ENCODE results near the gene ELMO1.

Gene ELMO1

GRCh38 chr7:37068902-37069301, 379.8 kb downstream of the ELMO1 start:
- DNase-seq: peak; percentile 42
- Histone ChIP-seq H3K4ac (ENCODE audit: low read depth, low read length) (no peak overlapping the region), H3K79me1 (ENCODE audit: low read length) (no peaks in the 10 kb centered on the region), H3K4me2 (ENCODE audit: low read length) (no peak overlapping the region), H3K27me3 (ENCODE audit: insufficient read depth, low read length, poor library complexity) (no peaks in the 10 kb centered on the region), H3K4me1 (ENCODE audit: control insufficient read depth, low read depth, low read length) (no peaks in the 10 kb centered on the region), H3K36me3 (ENCODE audit: control insufficient read depth, insufficient read depth, low read length) (no peaks in the 10 kb centered on the region), H2BK15ac (replicated peaks; ENCODE audit: low read depth) (no peak overlapping the region), H4K8ac (ENCODE audit: low read depth, low read length) (no peak overlapping the region), H4K5ac (ENCODE audit: low read length) (no peak overlapping the region), H2AK5ac (ENCODE audit: low read length) (no peak overlapping the region), H3K18ac (ENCODE audit: low read length) (no peak overlapping the region), H3K4me3 (ENCODE audit: low read length) (no peak overlapping the region), H2BK120ac (ENCODE audit: low read depth, low read length) (no peak overlapping the region), H2BK5ac (ENCODE audit: low read length) (no peak overlapping the region), H3K56ac (ENCODE audit: low read length) (no peak overlapping the region), H3K9ac (ENCODE audit: low read length) (no peak overlapping the region), H3K23ac (ENCODE audit: low read length) (no peak overlapping the region), H3K79me2 (ENCODE audit: control insufficient read depth, insufficient read depth, low read length) (no peaks in the 10 kb centered on the region), H3K27ac (ENCODE audit: low read depth, low read length) (no peak overlapping the region)
- no CpG with 5 or more reads among the region's 1 CpG for WGBS (ENCODE audit: extremely low coverage, insufficient coverage, low lambda C conversion rate)

- H3K56ac ChIP-seq (ENCODE audit: low read length): no peak overlapping the region
- no peak overlapping the region for H2BK5ac ChIP-seq (ENCODE audit: low read length)
- H3K18ac ChIP-seq (ENCODE audit: low read length): no peak overlapping the region
- H3K27me3 ChIP-seq (ENCODE audit: insufficient read depth, low read length, poor library complexity): no peaks in the 10 kb centered on the region
- no CpG with 5 or more reads among the region's 4 CpGs for whole genome bisulfite sequencing (ENCODE audit: extremely low coverage, insufficient coverage, low lambda C conversion rate)
- H2AK5ac ChIP-seq (ENCODE audit: low read length): no peak overlapping the region
- H4K5ac ChIP-seq (ENCODE audit: low read length): no peak overlapping the region
- no peaks in the 10 kb centered on the region for H3K36me3 ChIP-seq (ENCODE audit: control insufficient read depth, insufficient read depth, low read length)
- no peak overlapping the region for H3K27ac ChIP-seq (ENCODE audit: low read depth, low read length)
- no peak overlapping the region for H3K4me3 ChIP-seq (ENCODE audit: low read length)
- H3K79me1 ChIP-seq (ENCODE audit: low read length): no peaks in the 10 kb centered on the region
- H3K23ac ChIP-seq (ENCODE audit: low read length): no peak overlapping the region
- no peak overlapping the region for H2BK120ac ChIP-seq (ENCODE audit: low read depth, low read length)
- no peak overlapping the region for H3K4ac ChIP-seq (ENCODE audit: low read depth, low read length)
- H4K8ac ChIP-seq (ENCODE audit: low read depth, low read length): no peak overlapping the region
- no peak overlapping the region for H3K9ac ChIP-seq (ENCODE audit: low read length)
- no peaks in the 10 kb centered on the region for H3K79me2 ChIP-seq (ENCODE audit: control insufficient read depth, insufficient read depth, low read length)
- H3K4me1 ChIP-seq (ENCODE audit: control insufficient read depth, low read depth, low read length): no peaks in the 10 kb centered on the region
- no peak overlapping the region for H2BK15ac ChIP-seq (replicated peaks; ENCODE audit: low read depth)
- H3K4me2 ChIP-seq (ENCODE audit: low read length): no peak overlapping the region
- no peak for DNase-seq
These were observed 380.6 kb downstream of the ELMO1 start for GRCh38 chr7:37068038-37068437.

GRCh38 chr7:37065779-37066271, 382.8 kb downstream of the ELMO1 start:
- Histone ChIP-seq H3K79me2 (ENCODE audit: control insufficient read depth, insufficient read depth, low read length) (no peaks in the 10 kb centered on the region), H3K27ac (ENCODE audit: low read depth, low read length) (no peak overlapping the region), H2BK15ac (replicated peaks; ENCODE audit: low read depth) (no peak overlapping the region), H3K79me1 (ENCODE audit: low read length) (no peaks in the 10 kb centered on the region), H3K4me3 (ENCODE audit: low read length) (no peak overlapping the region), H4K8ac (ENCODE audit: low read depth, low read length) (no peak overlapping the region), H2BK5ac (ENCODE audit: low read length) (no peak overlapping the region), H3K4me1 (ENCODE audit: control insufficient read depth, low read depth, low read length) (no peaks in the 10 kb centered on the region), H3K18ac (ENCODE audit: low read length) (no peak overlapping the region), H3K4ac (ENCODE audit: low read depth, low read length) (no peak overlapping the region), H2AK5ac (ENCODE audit: low read length) (no peak overlapping the region), H3K56ac (ENCODE audit: low read length) (no peak overlapping the region), H3K23ac (ENCODE audit: low read length) (no peak overlapping the region), H3K4me2 (ENCODE audit: low read length) (no peak overlapping the region), H3K9ac (ENCODE audit: low read length) (no peak overlapping the region), H4K5ac (ENCODE audit: low read length) (no peak overlapping the region), H3K27me3 (ENCODE audit: insufficient read depth, low read length, poor library complexity) (no peaks in the 10 kb centered on the region), H3K36me3 (ENCODE audit: control insufficient read depth, insufficient read depth, low read length) (no peaks in the 10 kb centered on the region), H2BK120ac (ENCODE audit: low read depth, low read length) (no peak overlapping the region)
- DNase-seq: no peak
- no CpG with 5 or more reads among the region's 5 CpGs for WGBS (ENCODE audit: extremely low coverage, insufficient coverage, low lambda C conversion rate)

DNA sequence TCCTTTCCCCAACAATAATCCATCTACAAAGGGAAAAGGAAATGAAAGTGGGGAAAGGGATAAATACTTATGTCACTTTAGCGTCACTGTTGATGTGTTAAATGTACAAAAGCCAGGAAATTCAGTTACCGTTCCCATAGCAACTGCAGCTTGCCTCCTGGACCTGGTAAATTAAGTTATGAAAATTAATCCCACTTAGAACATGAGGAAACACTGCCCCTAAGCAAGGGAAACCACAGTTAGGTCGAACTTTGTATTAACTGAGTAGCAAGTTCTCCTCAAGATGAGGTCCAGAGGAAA, 386.2 kb downstream of the ELMO1 start:
- H3K4me3 ChIP-seq (ENCODE audit: low read length): no peak overlapping the region
- H3K36me3 ChIP-seq (ENCODE audit: control insufficient read depth, insufficient read depth, low read length): no peaks in the 10 kb centered on the region
- WGBS (ENCODE audit: extremely low coverage, insufficient coverage, low lambda C conversion rate): no CpG with 5 or more reads among the region's 3 CpGs
- H3K27ac ChIP-seq (ENCODE audit: low read depth, low read length): no peak overlapping the region
- no peak overlapping the region for H4K8ac ChIP-seq (ENCODE audit: low read depth, low read length)
- no peaks in the 10 kb centered on the region for H3K79me1 ChIP-seq (ENCODE audit: low read length)
- no peaks in the 10 kb centered on the region for H3K4me1 ChIP-seq (ENCODE audit: control insufficient read depth, low read depth, low read length)
- no peak overlapping the region for H3K56ac ChIP-seq (ENCODE audit: low read length)
- H2BK15ac ChIP-seq (replicated peaks; ENCODE audit: low read depth): no peak overlapping the region
- H4K5ac ChIP-seq (ENCODE audit: low read length): no peak overlapping the region
- no peaks in the 10 kb centered on the region for H3K79me2 ChIP-seq (ENCODE audit: control insufficient read depth, insufficient read depth, low read length)
- H2BK5ac ChIP-seq (ENCODE audit: low read length): no peak overlapping the region
- H3K4me2 ChIP-seq (ENCODE audit: low read length): no peak overlapping the region
- no peak overlapping the region for H3K9ac ChIP-seq (ENCODE audit: low read length)
- no peak overlapping the region for H3K4ac ChIP-seq (ENCODE audit: low read depth, low read length)
- no peaks in the 10 kb centered on the region for H3K27me3 ChIP-seq (ENCODE audit: insufficient read depth, low read length, poor library complexity)
- no peak for DNase-seq
- H2BK120ac ChIP-seq (ENCODE audit: low read depth, low read length): no peak overlapping the region
- no peak overlapping the region for H3K23ac ChIP-seq (ENCODE audit: low read length)
- no peak overlapping the region for H3K18ac ChIP-seq (ENCODE audit: low read length)
- H2AK5ac ChIP-seq (ENCODE audit: low read length): no peak overlapping the region

- H3K27me3 ChIP-seq (ENCODE audit: insufficient read depth, low read length, poor library complexity): no peaks in the 10 kb centered on the region
- no peak overlapping the region for H3K4me2 ChIP-seq (ENCODE audit: low read length)
- H3K23ac ChIP-seq (ENCODE audit: low read length): no peak overlapping the region
- no peak overlapping the region for H2BK120ac ChIP-seq (ENCODE audit: low read depth, low read length)
- H3K4me1 ChIP-seq (ENCODE audit: control insufficient read depth, low read depth, low read length): no peaks in the 10 kb centered on the region
- H3K4ac ChIP-seq (ENCODE audit: low read depth, low read length): no peak overlapping the region
- no CpG with 5 or more reads among the region's 5 CpGs for WGBS (ENCODE audit: extremely low coverage, insufficient coverage, low lambda C conversion rate)
- no peak overlapping the region for H3K9ac ChIP-seq (ENCODE audit: low read length)
- H3K79me1 ChIP-seq (ENCODE audit: low read length): no peaks in the 10 kb centered on the region
- H3K56ac ChIP-seq (ENCODE audit: low read length): no peak overlapping the region
- no peak overlapping the region for H3K27ac ChIP-seq (ENCODE audit: low read depth, low read length)
- no peaks in the 10 kb centered on the region for H3K36me3 ChIP-seq (ENCODE audit: control insufficient read depth, insufficient read depth, low read length)
- H4K5ac ChIP-seq (ENCODE audit: low read length): no peak overlapping the region
- no peak overlapping the region for H2BK15ac ChIP-seq (replicated peaks; ENCODE audit: low read depth)
- no peak overlapping the region for H2AK5ac ChIP-seq (ENCODE audit: low read length)
- DNase-seq: no peak
- H3K18ac ChIP-seq (ENCODE audit: low read length): no peak overlapping the region
- H3K4me3 ChIP-seq (ENCODE audit: low read length): no peak overlapping the region
- H3K79me2 ChIP-seq (ENCODE audit: control insufficient read depth, insufficient read depth, low read length): no peaks in the 10 kb centered on the region
- H4K8ac ChIP-seq (ENCODE audit: low read depth, low read length): no peak overlapping the region
- H2BK5ac ChIP-seq (ENCODE audit: low read length): no peak overlapping the region
These were observed 386.7 kb downstream of the ELMO1 start for GRCh38 chr7:37061849-37062559.
